Measurements from ENCODE around the gene SUMO3. TPM values are rescaled to one million over a fixed set of nuclear protein-coding genes. Genes with fewer than 3 reads are reported as not detected.

SUMO3 gene
- total and polyA plus RNA-seq, 10 of the 15 experiments (the other 5 are each of a cell fraction or from before 2014, with no cell fraction given), result 14.3 to 164 (median 89.9) TPM

DNA sequence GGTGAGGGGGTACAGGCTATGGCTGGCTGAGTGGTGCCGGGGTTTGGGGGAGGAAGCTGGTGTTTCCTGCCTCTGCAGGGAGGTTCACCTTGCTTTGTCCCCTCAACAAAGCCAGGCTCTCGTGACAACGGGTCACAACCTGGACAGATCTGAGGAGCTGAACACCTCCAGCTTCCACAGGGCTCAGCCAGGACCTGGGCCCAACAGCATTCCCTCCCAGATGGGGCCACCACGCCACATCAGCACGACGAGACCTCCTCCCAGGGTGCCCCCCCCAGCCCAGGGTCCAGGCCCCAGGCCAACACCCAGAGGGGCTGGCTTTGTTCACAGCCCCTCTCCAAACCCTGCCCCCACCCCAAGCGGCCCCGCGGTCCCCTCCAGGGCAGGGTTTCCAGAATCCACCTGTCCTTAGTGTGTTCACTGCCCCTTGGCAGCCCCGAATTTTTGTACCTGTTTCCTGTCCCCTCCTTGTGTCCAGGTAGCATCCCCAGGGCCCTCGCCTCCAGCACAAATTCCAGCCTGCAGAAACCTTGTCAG is 51.0 kb downstream of the SUMO3 start:
- POLR2A ChIA-PET, result no interaction called here
- no peaks in the 10 kb centered on the region for H3K9me3 ChIP-seq (replicated peaks; ENCODE audit: control insufficient read depth, insufficient read depth, low read length)
- no peak for ATAC-seq
- no peaks in the 10 kb centered on the region for H3K79me2 ChIP-seq (ENCODE audit: control insufficient read depth, insufficient read depth, low read length)
- no peak for DNase-seq (ENCODE audit: low read depth, low spot score)
- WGBS (ENCODE audit: insufficient coverage, insufficient replicate concordance, low lambda C conversion rate, missing lambda C conversion rate), result 49% methylated on average over 8 of the region's 11 CpGs
- H3K4me3 ChIP-seq, result no peak overlapping the region
- TF ChIP-seq BRCA1 (IDR thresholded peaks at IDR 0.05; ENCODE audit: low read depth, low read length), result no peak
- no peak for TF ChIP-seq MYC (IDR thresholded peaks at IDR 0.05; ENCODE audit: insufficient read depth, insufficient read length, insufficient replicate concordance, low read length, severe bottlenecking)
- no peak for TF ChIP-seq NR2F1 (conservative IDR thresholded peaks at IDR 0.05)
- no peak for TF ChIP-seq RFX5 (IDR thresholded peaks at IDR 0.05; ENCODE audit: low read depth, low read length)
- no peak for TF ChIP-seq SUZ12 (IDR thresholded peaks at IDR 0.05; ENCODE audit: unreplicated experiment)
- no peak for TF ChIP-seq TCF7 (IDR thresholded peaks at IDR 0.05; ENCODE audit: borderline replicate concordance)
- TF ChIP-seq, protein P1, sequence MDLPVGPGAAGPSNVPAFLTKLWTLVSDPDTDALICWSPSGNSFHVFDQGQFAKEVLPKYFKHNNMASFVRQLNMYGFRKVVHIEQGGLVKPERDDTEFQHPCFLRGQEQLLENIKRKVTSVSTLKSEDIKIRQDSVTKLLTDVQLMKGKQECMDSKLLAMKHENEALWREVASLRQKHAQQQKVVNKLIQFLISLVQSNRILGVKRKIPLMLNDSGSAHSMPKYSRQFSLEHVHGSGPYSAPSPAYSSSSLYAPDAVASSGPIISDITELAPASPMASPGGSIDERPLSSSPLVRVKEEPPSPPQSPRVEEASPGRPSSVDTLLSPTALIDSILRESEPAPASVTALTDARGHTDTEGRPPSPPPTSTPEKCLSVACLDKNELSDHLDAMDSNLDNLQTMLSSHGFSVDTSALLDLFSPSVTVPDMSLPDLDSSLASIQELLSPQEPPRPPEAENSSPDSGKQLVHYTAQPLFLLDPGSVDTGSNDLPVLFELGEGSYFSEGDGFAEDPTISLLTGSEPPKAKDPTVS (IDR thresholded peaks at IDR 0.05; ENCODE audit: low read depth, low read length), result no peak
- TF ChIP-seq CREM (IDR thresholded peaks at IDR 0.05; ENCODE audit: low read depth), result no peak
- TF ChIP-seq PML (IDR thresholded peaks at IDR 0.05; ENCODE audit: low read length), result no peak
- no peak for TF ChIP-seq BCL11A (IDR thresholded peaks at IDR 0.05; ENCODE audit: low read depth, low read length)
- TF ChIP-seq, protein P2, sequence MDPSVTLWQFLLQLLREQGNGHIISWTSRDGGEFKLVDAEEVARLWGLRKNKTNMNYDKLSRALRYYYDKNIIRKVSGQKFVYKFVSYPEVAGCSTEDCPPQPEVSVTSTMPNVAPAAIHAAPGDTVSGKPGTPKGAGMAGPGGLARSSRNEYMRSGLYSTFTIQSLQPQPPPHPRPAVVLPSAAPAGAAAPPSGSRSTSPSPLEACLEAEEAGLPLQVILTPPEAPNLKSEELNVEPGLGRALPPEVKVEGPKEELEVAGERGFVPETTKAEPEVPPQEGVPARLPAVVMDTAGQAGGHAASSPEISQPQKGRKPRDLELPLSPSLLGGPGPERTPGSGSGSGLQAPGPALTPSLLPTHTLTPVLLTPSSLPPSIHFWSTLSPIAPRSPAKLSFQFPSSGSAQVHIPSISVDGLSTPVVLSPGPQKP (IDR thresholded peaks at IDR 0.05; ENCODE audit: low read depth, low read length), result no peak
- TF ChIP-seq CBX3 (IDR thresholded peaks at IDR 0.05; ENCODE audit: borderline replicate concordance, low read depth), result no peak
- no peak for TF ChIP-seq CREB1 (IDR thresholded peaks at IDR 0.05; ENCODE audit: low read depth)
- no peak for TF ChIP-seq GABPA (IDR thresholded peaks at IDR 0.05; ENCODE audit: low read depth)
- TF ChIP-seq KDM1A (IDR thresholded peaks at IDR 0.05; ENCODE audit: borderline replicate concordance), result no peak
- no peak for TF ChIP-seq CHD1 (IDR thresholded peaks at IDR 0.05; ENCODE audit: low read depth, low read length)
- TF ChIP-seq HDAC6 (IDR thresholded peaks at IDR 0.05; ENCODE audit: unreplicated experiment), result no peak
- CTCF ChIA-PET, result no interaction called here
- in situ Hi-C loops (cut with MboI) (no loop called here), intact Hi-C loops (cut with micrococcal nuclease; ENCODE audit: unreplicated experiment) (no loop called here)
- no peak overlapping the region for H3K4me2 ChIP-seq (ENCODE audit: control insufficient read depth, insufficient read depth)
- RAD21 ChIA-PET (ENCODE audit: unreplicated experiment), result interaction anchor here (0.6 kb wide), 1 partner anchor 165 kb away, joined by 3 read pairs; no protein-coding TSS in a partner anchor
- no peak overlapping the region for H3K27ac ChIP-seq (ENCODE audit: control insufficient read depth, insufficient read depth)
- no peaks in the 10 kb centered on the region; the same call in 1 of the 2 replicates for H3K4me1 ChIP-seq (ENCODE audit: control insufficient read depth, insufficient read depth, low read length)
- FAIRE-seq, result no peak
- peaks cover 9 to 10% of the 10 kb centered on the region in 2 experiments for H3K36me3 ChIP-seq (ENCODE audit: control insufficient read depth in 2 of 2, insufficient read depth in 2 of 2, low read length in 1 of 2)
- SMC1A ChIA-PET (ENCODE audit: uncharacterized antibody, unreplicated experiment), result no interaction called here
- H3K9ac ChIP-seq (ENCODE audit: control insufficient read depth, insufficient read depth, low read length), result no peak overlapping the region
- H4K20me1 ChIP-seq (ENCODE audit: control insufficient read depth, insufficient read depth), result no peaks in the 10 kb centered on the region
- no TSS peak for BruUV-seq (replicated peaks)
- no peak overlapping the region for H2AFZ ChIP-seq (ENCODE audit: control insufficient read depth, low read depth, low read length)
- H3K27me3 ChIP-seq (replicated peaks in 1 of 2; ENCODE audit: control insufficient read depth in 2 of 2, insufficient read depth in 2 of 2, low read length in 1 of 2), result no peaks in the 10 kb centered on the region
